K562 treated with DMSO at 1 percent for 24 hours (cell line): ENCODE measurements around the gene YBX2. TPM values are rescaled to one million over a fixed set of nuclear protein-coding genes. Genes with fewer than 3 reads are reported as not detected.

Source experiments
- total RNA-seq: library from RNA; unstranded; fragments of 300-600 nt; gene quantifications from 2 replicates; pipeline ENCODE4 v1.2.3, GENCODE V29; 2022; ENCODE audit warnings: low read depth; ENCODE audit not compliant: insufficient read depth

Gene YBX2
- total RNA-seq, 1 experiment from 2014 or later = not detected

Other genes with a start within 250 kb of the YBX2 start
- gene CLEC10A, start 214.4 kb downstream of the YBX2 start, total RNA-seq = not detected in 2 replicates
- not detected in 2 replicates for gene ASGR2, start 179.8 kb downstream of the YBX2 start, total RNA-seq
- gene ASGR1, start 115.3 kb downstream of the YBX2 start, total RNA-seq = 1.4 and 2.5 TPM in 2 replicates
- gene DLG4, start 74.8 kb downstream of the YBX2 start, total RNA-seq = 3.2 and 3.6 TPM in 2 replicates
- 252 and 266 TPM in 2 replicates for gene ACADVL, start 74.7 kb downstream of the YBX2 start, total RNA-seq
- gene DVL2, start 60.1 kb downstream of the YBX2 start, total RNA-seq = 55.4 and 59.5 TPM in 2 replicates
- 26.9 and 30.4 TPM in 2 replicates for gene PHF23, start 55.2 kb downstream of the YBX2 start, total RNA-seq
- 267 and 288 TPM in 2 replicates for gene GABARAP, start 52.2 kb downstream of the YBX2 start, total RNA-seq
- gene CTDNEP1, start 42.9 kb downstream of the YBX2 start, total RNA-seq = 70.4 and 74.9 TPM in 2 replicates
- gene ELP5, start 42.4 kb downstream of the YBX2 start, total RNA-seq = 54.3 and 56.3 TPM in 2 replicates
- 19.6 and 20.2 TPM in 2 replicates for gene CLDN7, start 32.2 kb downstream of the YBX2 start, total RNA-seq
- 0.39 and 0.63 TPM in 2 replicates for gene SLC2A4, start 12.9 kb downstream of the YBX2 start, total RNA-seq
- gene EIF5A, start 13.0 kb upstream of the YBX2 start, total RNA-seq = 333 and 343 TPM in 2 replicates
- 64.3 and 71.2 TPM in 2 replicates for gene GPS2, start 20.7 kb upstream of the YBX2 start, total RNA-seq
- gene NEURL4, start 34.7 kb upstream of the YBX2 start, total RNA-seq = 15.7 and 18.8 TPM in 2 replicates
- 2.6 and 6.1 TPM in 2 replicates for gene ACAP1, start 41.9 kb upstream of the YBX2 start, total RNA-seq
- 7.3 and 8.6 TPM in 2 replicates for gene KCTD11, start 57.5 kb upstream of the YBX2 start, total RNA-seq
- not detected in 2 replicates for gene TMEM95, start 60.5 kb upstream of the YBX2 start, total RNA-seq
- 7.3 and 8.8 TPM in 2 replicates for gene TNK1, start 86.5 kb upstream of the YBX2 start, total RNA-seq
- 11.9 and 13.9 TPM in 2 replicates for gene PLSCR3, start 99.9 kb upstream of the YBX2 start, total RNA-seq
- gene TMEM256, start 109.5 kb upstream of the YBX2 start, total RNA-seq = 67.8 and 69.3 TPM in 2 replicates
- gene NLGN2, start 113.2 kb upstream of the YBX2 start, total RNA-seq = 14.2 and 14.9 TPM in 2 replicates
- not detected in 2 replicates for gene SPEM1, start 125.7 kb upstream of the YBX2 start, total RNA-seq
- not detected in 2 replicates for gene SPEM2, start 131.0 kb upstream of the YBX2 start, total RNA-seq
- gene SPEM3, start 134.2 kb upstream of the YBX2 start, total RNA-seq = not detected in 2 replicates
- 14.7 and 16.9 TPM in 2 replicates for gene TMEM102, start 140.8 kb upstream of the YBX2 start, total RNA-seq
- 6.3 and 7.5 TPM in 2 replicates for gene FGF11, start 144.9 kb upstream of the YBX2 start, total RNA-seq
- 12.6 and 14.0 TPM in 2 replicates for gene CHRNB1, start 150.4 kb upstream of the YBX2 start, total RNA-seq
- gene ZBTB4, start 185.0 kb upstream of the YBX2 start, total RNA-seq = 5.5 and 5.6 TPM in 2 replicates
- not detected in 2 replicates for gene SLC35G6, start 186.8 kb upstream of the YBX2 start, total RNA-seq
- 81.8 and 97.0 TPM in 2 replicates for gene POLR2A, start 189.7 kb upstream of the YBX2 start, total RNA-seq